NCI-H128 (cell line): Measurements from ENCODE around the gene NUDC.
"Not testable (repeated sequence)": the region's sequence is repeated elsewhere in the genome, so short reads cannot be mapped to it uniquely, and the experiment has no call there.

Source experiments
- DNase-seq: peaks from one replicate; lab custom pipeline; 2025; ENCODE audit not compliant: unreplicated experiment; lab: John Stamatoyannopoulos, UW

NUDC gene

GRCh38 chr1:26986658-26987057 is 65.1 kb downstream of the NUDC start:
- DNase-seq = no peak

GRCh38 chr1:26989403-26990109 is 68.0 kb downstream of the NUDC start:
- DNase-seq = not testable (repeated sequence)

GRCh38 chr1:26991310-26992116 is 70.0 kb downstream of the NUDC start:
- no peak for DNase-seq

GRCh38 chr1:26993237-26994019 is 71.9 kb downstream of the NUDC start, which contains the start of gene TRNP1:
Gene TRNP1, plus strand, starts transcription at chr1:26993692. Its CDS starts 95 bp downstream, at chr1:26993787.
- DNase-seq = peak; percentile 75

- DNase-seq = no peak
Observed at GRCh38 chr1:26994020-26994786, 72.7 kb downstream of the NUDC start.

DNA sequence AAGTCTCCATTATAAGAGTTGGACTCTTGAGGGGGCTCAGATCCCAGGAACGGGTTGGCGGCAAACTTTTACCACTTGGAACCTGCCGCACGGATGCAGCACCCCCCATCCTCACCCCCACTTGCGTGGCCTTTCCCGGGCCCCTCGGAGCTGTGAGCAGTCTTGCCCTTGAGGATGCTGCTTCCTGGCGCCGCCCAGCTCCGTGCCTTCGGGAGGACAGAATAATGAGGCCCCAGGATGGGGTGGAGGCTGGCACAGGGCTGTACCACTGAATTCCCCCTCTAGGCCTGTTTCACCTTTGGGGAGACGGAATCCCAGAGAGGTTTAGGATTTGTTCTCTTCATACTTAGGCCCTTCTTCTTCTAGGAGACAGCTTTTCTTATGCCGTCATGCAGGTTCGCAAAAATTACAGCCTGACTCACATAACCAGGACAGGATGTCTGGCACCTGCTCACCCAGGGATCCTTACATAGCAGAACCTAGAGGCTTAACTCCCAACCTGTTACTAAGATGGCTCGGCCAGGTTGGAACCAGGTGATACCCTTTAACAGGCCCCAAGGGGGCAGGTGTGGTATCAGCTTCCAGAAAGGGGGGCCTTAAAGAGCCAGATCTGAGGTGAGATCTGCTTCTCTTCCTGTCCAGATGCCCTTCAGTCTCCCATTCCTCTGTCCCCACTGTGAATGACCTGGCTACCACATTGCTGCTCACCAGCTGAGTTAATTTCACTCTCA is 73.4 kb downstream of the NUDC start:
- DNase-seq = no peak

- no peak for DNase-seq
Observed at GRCh38 chr1:26996024-26996423, 74.5 kb downstream of the NUDC start.
